Stimulated activated CD4-positive, alpha-beta T cell treated with anti-CD3 and anti-CD28 coated beads, TNF-alpha, amount 100 ng/mL, for 4 hours (primary cell): ENCODE data around the gene FN3KRP.

ENCODE experiments used
- DNase-seq, 3 experiments: peaks; one replicate each; pipeline ENCODE4 v3.0.0-alpha.2; 2020; ENCODE audit warnings: low read depth in 3 of 3

The FN3KRP gene

DNA sequence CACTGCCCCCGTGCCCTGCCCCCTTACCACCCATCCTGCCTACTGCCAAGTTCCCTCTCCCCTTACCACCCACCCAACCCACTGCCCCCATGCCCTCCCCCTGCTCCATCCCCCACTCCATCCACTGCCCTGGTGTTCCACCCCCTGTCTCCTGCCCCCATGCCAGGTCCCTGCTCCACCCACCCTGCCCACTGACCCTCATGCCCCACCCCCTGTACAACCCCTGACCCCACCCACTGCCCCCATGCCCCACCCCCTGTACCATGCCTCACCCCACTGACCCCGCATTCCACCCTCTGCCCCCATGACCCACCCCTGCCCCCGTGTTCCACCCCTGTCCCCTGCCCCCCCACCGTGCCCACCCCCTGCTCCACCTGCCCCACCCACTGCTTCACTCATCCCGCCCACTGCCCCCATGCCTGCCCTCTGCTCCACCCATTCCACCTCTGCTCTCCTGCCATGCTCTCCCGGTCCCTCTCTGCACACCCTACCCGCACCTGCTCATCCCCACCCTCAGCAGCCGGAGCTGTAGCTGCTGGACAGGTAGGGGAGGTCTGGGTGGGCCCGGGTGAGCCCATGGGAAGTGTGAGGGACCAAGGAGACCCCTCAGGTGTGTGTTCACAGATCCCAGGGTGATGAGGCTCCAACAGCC is 7.4 kb upstream of the FN3KRP start:
- DNase-seq, result no peak

DNA sequence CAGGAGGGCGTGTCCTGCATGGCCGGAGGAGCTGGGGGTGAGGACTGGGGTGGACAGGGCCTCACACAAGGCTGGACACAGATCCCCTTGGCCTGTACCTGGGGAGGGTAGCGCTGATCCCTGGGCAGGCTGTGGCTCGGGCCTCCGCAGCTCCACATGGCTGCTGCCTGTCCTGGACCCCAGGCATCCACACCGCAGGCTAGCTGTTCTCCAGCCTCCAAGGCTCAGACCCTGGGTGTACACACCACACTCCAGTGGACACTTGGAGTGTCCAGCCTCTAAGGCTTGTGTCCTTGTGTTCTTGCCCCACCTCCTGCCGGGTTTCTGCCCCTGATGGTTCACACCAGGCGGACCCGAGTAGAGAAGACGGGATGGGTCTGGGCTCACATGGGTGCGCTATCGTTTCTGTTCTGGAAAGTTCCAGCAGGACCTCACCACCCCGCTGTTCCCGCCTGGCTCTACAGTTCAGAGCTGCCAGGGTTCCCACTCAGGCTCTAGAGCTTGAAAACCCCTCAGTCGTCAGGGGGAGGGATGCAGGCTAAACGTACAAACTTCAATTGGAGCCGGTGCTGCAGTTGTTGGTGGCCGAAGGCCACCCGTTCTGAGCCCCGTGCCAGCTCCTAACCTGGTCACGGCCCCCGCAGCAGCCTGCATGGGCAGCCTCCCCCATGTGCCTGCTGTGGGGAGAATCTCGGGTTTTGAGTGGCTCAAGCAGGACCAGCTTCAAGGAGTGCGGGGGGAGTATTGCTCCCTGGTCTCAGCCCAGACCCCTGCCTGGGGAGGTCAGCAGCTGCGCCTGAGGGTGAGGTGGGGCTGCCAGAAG is 6.6 kb upstream of the FN3KRP start:
- DNase-seq, result no peak

DNA sequence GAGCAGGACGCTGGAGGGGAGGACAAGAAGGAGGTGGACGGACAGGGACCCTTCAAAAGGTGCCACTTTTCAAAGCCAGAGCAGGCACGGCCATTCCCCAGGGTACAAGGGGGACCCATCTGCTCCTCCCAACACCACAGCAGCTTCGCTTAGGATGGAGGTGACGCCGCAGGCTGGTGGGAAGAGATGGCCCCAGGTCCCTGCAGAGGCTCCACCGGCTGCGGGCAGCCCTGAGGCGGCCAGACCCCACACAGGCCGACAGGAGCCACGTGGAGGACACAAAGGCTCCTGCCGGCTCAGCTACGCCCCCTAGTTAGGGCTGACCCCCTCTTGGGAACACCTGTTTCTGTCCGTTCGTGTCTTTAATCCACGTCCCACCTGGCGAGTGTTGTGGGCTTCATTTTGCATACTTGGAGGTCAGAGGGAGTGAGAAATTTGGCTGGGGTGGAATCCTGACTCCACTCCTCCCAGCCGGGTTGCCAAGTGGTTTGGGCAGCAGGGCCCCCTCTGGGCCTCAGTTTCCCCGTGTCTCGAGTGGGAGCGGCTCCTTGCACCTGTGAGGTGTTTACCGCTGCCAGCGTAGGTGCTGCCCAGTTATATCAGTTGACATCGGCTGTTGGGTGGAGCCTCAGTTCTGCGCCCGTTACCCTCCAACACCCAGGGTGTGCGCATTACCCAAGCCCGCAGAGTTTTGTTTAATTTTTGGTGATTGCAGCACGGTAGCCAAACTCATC is 5.8 kb upstream of the FN3KRP start:
- DNase-seq, result no peak

DNA sequence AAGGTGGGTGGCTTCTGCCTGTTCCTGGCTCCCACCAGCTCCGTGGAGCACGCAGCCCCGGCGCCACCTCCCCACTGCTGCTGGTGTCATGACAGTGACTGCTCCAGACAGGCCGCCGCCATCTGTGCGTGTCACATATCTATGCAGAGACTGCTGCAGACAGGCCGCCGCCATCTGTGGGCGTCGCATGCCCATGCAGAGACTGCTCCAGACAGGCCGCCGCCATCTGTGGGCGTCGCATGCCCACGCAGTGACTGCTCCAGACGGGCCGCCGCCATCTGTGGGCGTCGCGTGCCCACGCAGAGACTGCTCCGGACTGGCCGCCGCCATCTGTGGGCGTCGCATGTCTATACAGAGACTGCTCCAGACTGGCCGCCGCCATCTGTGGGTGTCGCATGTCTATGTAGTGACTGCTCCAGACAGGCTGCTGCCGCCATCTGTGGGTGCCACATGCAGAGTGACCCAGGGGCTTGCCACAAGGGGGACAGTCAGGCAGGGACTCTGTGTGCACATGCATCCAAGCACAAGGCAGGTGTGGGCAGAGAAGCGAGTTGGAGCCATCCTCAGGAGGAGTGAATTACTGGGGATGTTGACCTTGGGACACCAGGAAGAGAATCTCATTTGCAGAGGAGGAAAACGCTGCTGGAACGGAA is 3.3 kb upstream of the FN3KRP start:
- no peak for DNase-seq

DNA sequence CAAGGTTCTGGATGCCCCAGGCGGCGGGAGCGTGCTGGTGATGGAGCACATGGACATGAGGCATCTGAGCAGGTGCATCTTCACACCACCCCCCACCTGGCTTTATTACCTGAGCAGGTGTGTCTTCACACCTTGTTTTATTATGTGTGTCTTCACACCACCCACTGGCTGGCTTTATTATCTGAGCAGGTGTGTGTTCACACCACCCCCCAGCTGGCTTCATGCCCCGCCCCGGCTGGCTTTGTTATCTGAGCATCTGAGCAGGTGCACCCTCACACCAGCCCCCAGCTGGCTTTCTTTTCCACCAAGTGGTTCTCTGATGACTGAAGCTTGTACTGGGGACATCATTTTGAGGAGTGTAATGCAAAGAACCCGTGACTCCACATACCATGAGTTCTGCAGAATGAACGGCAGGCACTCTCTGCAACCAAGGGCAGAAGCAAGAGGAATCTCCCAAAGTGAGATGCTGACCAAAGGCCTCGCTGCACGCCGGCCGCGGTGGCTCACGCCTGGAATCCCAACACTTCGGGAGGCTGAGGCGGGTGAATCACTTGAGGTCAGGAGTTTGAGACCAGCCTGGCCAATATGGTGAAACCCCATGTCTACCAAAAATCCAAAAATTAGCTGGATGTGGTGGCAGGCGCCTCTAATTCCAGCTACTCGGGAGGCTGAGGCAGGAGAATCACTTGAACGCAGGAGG is 2.6 kb downstream of the FN3KRP start:
- DNase-seq, result no peak

DNA sequence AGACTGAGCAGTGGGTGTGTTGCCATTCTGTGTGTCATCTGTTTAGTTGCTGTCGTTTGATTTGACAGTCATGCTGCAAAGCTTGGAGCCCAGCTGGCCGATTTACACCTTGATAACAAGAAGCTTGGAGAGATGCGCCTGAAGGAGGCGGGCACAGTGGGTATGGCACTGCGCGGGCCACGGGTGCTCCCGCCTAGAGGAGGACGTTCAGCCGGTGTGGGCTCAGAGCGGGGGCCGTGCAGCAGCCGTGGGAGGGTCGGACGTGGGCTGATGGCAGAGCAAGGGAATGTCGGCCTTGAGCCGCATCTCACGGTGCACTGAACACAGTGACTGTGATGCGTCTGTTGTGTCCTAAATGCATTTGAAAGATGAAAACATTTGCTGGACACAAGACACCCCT is 3.7 kb downstream of the FN3KRP start:
- no peak for DNase-seq

DNA sequence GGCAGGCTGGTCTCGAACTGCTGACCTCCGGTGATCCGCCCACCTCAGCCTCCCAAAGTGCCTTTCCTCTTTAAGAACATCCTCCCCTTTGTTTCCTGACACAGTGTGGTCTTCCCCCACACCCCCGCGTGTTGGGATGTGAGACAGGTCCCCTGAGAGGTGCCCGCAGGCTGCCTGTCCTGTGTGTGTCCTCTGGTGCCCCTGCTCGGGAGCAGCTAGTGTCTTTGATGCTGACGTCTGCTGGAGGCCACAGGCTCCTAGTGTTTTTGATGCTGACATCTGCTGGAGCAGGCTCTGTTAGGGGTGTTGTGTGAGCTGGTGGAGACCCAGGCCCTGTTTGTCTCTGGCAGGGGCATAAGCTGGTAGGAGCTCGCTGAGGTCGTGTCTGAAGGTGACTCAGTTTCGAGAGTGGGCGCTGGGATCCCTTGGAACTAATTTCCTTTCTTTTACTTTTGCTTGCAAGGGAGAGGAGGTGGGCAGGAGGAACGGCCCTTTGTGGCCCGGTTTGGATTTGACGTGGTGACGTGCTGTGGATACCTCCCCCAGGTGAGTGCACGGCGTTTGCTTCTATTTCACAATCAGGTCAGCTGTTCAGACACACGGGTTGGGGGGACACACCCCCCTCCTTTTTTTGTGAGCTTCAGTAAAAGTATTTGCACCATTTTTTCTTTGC is 6.0 kb downstream of the FN3KRP start:
- DNase-seq, result no peak

DNA sequence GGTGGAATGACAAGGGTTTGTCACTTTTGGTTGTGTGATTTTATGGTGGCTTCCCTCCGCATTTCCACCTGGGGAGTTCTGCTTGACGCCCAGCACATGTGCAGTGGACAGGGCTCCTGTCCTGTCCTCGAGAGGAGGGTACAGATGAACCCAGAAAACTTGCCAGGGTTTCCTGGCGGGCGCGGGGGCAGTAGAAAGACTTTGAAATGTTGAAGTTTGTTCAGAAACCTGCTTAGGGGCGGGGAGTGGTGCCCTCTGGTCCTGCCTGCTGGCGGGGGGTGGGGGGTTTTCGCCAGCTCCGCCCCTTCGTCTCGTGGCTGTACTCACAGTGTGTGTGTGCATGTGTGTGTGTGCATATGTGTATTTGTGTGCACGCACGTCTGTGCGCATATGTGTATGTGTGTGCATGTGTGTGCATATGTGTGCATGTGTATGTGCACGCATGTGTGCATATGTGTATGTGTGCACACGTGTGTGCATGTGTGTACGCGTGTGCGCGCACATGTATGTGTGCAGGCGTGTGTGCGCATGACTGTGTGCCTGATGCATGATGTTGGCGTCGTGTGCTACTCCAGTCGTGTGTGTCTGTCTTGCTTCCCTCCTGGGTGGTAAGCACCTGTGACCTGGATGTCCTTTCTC is 6.8 kb downstream of the FN3KRP start:
- DNase-seq, result no peak

DNA sequence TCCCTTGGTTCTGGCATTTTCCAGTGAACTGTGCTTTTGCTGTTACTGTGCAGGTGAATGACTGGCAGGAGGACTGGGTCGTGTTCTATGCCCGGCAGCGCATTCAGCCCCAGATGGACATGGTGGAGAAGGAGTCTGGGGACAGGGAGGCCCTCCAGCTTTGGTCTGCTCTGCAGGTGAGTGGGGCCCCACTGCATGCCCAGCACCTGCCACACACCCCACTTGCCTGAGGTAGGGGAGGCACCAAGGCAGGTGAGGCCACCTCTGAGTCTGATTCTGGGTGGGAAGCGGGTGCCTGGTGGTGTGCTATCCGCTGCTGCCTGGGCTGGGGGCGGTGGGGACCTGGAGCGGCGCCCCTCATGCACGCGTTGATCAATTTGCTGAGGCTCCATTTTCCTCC is 9.9 kb downstream of the FN3KRP start:
- no peak for DNase-seq

DNA sequence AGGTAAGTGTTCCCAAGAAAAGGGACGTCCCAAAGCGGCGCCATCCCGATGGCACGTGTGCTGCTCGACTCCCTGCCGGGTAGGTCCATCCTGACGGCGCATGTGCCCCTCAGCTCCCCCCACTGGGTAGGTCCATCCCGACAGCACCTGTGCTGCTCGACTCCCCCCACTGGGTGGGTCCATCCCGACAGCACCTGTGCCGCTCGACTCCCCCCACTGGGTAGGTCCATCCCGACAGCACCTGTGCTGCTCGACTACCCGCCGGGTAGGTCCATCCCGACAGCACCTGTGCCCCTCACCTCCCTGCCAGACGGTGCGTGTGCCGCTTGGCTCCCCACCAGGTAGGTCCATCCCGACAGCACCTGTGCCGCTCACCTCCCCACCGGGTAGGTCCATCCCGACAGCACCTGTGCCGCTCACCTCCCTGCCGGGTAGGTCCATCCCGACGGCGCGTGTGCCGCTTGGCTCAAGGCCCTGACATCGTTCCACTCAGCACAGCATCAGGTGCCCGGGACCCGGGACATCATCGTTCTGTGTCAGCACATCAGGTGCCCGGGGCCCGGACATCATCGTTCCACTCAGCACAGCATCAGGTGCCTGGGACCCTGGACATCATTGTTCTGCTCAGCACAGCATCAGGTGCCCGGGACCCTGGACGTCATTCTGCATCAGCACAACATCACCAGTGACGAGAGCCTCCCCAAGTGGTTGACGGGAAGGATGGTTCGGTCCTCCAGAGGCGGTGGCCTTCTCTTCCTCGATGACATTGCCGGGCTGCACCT is 13.2 kb downstream of the FN3KRP start:
- DNase-seq, result no peak

DNA sequence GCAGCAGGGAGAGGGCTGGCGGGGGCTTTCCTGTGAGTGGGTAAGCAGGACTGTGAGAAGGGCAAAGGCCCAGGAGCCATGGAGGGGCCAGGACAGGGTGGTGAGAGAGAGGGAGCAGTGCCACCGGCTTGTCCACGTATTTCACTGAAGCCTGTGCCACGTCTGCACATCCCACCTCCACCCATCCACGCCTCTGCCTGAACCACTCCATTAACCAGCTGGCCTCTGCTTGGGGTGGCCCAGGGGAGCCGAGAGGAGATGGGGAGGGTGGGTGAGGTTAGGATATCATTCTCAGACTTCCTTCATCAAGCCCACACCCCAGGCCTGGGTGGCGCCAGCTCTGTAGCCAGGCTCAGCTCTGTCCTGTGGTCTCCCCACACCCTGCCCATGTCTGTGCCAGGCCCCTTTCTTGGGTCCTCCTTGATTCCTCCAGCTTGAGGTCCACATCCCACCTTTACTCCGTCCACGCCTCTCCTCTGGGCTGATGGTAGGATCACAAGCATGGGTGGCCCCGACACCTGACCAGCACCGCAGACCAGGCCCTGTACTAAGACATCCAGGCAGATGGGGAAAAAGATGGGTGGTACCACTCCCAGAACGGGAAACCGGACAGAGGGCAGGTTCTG is 15.7 kb downstream of the FN3KRP start:
- DNase-seq, result no peak

DNA sequence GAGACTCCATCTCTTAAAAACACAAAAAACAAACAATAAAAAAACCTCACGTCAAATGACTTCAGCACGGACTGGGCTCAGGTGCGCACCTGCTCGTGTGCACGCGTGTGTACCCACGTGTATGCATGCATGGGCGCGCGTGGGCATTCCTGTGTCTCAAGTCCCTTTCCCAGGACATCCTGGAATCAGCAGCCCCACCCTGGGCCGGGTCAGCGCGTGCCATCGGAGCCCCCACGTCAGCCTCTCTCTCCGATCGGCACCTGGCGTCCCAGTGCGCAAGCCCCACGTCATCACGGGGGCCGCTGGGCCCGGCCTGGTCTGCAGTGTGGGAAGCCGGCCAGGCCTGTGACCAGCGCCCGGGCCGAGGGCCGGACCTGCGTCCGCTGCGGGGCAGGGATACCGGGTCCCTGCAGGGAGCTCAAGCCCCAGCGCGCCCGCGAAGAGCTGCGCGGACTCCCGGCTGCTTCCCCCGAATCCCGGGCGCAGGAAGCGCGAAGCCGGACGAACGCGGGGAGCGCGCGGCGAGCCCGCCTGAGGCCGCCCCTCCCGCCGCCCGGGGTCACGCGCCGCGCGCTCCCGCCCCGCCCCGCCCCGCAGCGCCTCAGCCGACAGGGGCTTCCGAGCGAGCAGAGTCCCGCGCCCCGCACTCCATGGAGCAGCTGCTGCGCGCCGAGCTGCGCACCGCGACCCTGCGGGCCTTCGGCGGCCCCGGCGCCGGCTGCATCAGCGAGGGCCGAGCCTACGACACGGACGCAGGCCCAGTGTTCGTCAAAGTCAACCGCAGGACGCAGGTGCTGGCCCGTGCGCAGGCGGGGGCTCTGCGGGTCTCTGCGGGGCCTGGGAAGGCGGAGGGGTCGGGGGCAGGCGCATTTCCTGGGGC is 18.7 kb downstream of the FN3KRP start, which contains the start of gene FN3K:
Gene FN3K, plus strand, starts transcription at position 629 of the 880 bp plus-strand sequence. Its CDS starts 22 bp downstream, at position 651.
- no peak for DNase-seq

DNA sequence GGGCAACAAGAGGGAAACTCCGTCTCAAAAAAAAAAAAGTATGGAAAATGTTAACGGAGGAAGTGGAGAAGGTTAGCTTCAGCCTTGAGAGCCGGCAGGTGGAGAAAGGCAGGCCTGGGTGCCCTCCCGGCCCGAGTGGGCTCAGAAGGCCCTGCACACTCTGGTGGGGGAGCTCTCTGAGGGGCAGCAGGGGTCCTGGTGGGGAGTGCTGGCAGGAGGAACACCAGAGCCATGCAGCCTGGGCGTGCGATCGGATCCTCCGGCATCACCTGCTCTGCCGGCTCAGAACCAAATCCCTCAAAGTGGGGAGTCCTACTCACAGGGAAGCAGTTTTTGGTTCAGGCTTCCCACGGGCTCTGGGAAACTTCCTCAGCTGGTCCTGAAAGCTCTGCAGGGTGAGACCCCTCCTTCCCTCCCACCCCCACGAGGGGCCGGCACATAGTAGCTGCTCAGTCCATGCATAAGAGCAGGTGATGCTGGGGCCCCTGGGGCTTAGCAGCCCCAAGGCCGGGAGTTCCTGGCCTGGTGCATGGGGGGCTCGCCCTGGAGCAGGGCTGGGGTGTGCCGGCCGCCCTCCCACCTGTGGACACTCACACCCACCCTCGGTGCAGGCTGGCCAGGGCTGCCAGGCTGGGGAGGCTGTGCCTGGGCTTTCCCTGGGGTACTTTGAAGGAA is 20.1 kb downstream of the FN3KRP start:
- no peak for DNase-seq

DNA sequence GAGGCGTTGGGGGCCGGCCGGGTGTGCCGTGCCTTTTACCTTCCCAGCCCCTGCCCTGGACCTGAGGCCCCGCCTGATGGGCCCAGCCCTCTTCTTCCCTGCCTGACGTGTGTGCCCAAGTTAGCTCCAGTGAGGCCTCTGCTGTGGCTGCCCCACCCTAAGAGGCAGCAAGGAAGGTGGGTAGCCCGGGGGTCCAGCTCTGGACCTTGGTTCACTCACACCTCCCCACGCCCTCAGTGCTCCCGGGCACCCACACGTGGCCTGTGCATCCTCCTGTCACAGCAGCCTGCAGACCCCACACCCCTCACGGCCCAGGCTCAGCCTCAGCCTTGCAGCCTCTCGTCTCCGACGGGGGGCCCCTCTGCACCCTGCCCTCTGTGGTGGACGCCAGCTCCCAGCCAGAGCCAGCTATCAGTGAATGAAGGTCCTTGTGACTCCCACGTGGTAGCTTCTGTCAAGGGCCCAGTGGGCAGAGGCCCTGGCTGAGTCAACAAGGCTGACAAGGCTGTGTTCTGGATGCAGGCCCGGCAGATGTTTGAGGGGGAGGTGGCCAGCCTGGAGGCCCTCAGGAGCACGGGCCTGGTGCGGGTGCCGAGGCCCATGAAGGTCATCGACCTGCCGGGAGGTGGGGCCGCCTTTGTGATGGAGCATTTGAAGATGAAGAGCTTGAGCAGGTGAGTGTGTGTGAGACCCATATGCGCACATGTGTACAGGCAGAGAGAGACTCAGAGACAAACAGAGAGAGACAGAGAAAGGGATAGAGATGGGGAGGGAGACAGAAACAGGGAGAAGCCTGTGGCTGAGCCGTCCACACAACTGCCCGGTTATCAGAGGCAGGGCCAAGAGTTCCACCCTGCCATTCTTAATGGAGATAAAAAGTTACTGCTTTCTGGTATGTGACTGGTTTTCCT is 21.7 kb downstream of the FN3KRP start:
- no peak for DNase-seq

DNA sequence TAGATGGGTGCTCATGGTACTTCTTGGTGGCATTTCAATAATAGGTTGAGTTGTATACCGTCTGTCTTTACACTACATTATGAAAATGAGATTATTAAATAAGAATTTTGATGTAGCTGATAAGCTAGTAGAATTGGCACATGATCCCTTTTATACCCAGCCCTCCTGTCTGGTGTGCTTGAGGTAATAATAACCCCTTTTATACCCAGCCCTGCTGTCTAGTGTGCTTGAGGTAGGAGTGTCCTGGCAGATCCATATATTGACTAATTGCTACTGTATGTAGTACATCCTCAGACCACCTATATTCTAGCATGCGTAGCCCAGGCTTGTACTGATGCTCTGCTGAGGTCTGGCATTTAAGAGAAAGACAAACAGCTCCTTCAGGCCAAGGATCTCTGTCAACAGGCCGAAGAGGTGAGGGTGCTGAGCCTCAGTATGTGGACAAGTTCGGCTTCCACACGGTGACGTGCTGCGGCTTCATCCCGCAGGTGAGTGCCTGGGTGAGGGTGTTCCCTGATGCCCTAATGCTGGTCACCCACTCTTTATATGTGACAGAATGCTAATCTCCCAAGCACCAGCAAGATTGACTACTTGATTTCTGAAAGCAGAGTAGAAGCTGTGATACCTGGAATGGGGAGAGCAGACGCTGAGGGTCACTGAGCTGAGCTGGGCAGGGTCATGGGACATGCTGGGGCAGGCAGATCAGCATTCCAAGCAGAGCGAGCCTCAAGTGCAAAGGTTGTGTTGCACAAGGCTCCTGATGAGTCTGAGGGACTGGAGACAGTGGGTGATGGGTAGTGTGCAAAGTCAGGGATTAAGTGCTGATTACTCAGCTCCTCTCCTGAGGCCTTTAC is 24.6 kb downstream of the FN3KRP start:
- DNase-seq, result no peak
